Memory B cell (primary cell): Measurements from ENCODE around the gene HS2ST1.

Experiments
- ATAC-seq: fragments of 150-1000 bp; cut with Tn5 transposase; 2 replicates; pipeline ENCODE4 v1.10.0; 2021; ENCODE audit warnings: low read depth, mild to moderate bottlenecking, moderate library complexity
- DNase-seq, 2 donors: peaks; one replicate each; pipeline ENCODE4 v3.0.0; 2022; ENCODE audit warnings: low spot score in 2 of 2
- H3K27ac Mint-ChIP-seq: one replicate; pipeline ENCODE4 v1.8.0; 2022; ENCODE audit warnings: mild to moderate bottlenecking, moderate library complexity, mixed read lengths
- H3K27me3 Mint-ChIP-seq: one replicate; pipeline ENCODE4 v1.8.0; 2022; ENCODE audit warnings: mixed read lengths
- H3K36me3 Mint-ChIP-seq: one replicate; pipeline ENCODE4 v1.8.0; 2022; ENCODE audit warnings: mild to moderate bottlenecking, mixed read lengths
- H3K4me1 Mint-ChIP-seq: one replicate; pipeline ENCODE4 v1.8.0; 2022; ENCODE audit warnings: mixed read lengths
- H3K4me3 Mint-ChIP-seq: one replicate; pipeline ENCODE4 v1.8.0; 2022; ENCODE audit warnings: mild to moderate bottlenecking, moderate library complexity, mixed read lengths
- H3K9me3 Mint-ChIP-seq: one replicate; pipeline ENCODE4 v1.8.0; 2022; ENCODE audit warnings: mixed read lengths

HS2ST1 gene

DNA sequence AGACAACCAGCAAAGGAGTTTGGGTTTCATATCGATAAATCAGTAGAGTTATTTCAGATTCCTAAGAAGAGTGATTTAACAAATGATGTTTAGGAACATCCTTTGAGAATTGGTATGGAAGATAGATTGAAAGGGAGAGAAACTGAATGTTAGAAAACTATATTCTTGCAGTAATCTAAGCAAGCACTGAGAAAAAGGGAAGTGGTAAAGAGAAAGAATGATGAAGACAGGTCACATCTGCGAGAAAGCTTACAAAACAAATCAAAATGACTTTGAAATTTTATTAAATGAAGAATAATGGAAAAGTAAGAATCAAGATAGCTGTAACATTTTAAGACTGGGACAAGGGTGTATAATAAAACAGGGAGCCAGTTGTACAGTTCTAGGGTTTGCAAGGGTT is 177.0 kb downstream of the HS2ST1 start:
- peaks cover 6% of the 10 kb centered on the region for H3K36me3 Mint-ChIP-seq
- H3K9me3 Mint-ChIP-seq = no peaks in the 10 kb centered on the region
- no peak overlapping the region for H3K27ac Mint-ChIP-seq
- ATAC-seq (peak; percentile 31), DNase-seq (no peak)
- H3K4me3 Mint-ChIP-seq = no peak overlapping the region
- H3K4me1 Mint-ChIP-seq = peaks cover 6% of the 10 kb centered on the region
- no peaks in the 10 kb centered on the region for H3K27me3 Mint-ChIP-seq

- DNase-seq (no peak), ATAC-seq (no peak)
- H3K27me3 Mint-ChIP-seq = no peaks in the 10 kb centered on the region
- H3K9me3 Mint-ChIP-seq = no peaks in the 10 kb centered on the region
- H3K27ac Mint-ChIP-seq = no peak overlapping the region
- H3K4me3 Mint-ChIP-seq = no peak overlapping the region
- peaks cover 6% of the 10 kb centered on the region for H3K4me1 Mint-ChIP-seq
- peaks cover 8% of the 10 kb centered on the region for H3K36me3 Mint-ChIP-seq
Measured at GRCh38 chr1:87092846-87093245, 178.4 kb downstream of the HS2ST1 start.

- peaks cover 5% of the 10 kb centered on the region for H3K36me3 Mint-ChIP-seq
- no peaks in the 10 kb centered on the region for H3K9me3 Mint-ChIP-seq
- no peak overlapping the region for H3K27ac Mint-ChIP-seq
- no peaks in the 10 kb centered on the region for H3K27me3 Mint-ChIP-seq
- ATAC-seq (no peak), DNase-seq (no peak)
- no peak overlapping the region for H3K4me3 Mint-ChIP-seq
- peaks cover 6% of the 10 kb centered on the region for H3K4me1 Mint-ChIP-seq
Measured at GRCh38 chr1:87093286-87093685, 178.9 kb downstream of the HS2ST1 start.

GRCh38 chr1:87094238-87094637 is 179.8 kb downstream of the HS2ST1 start:
- no peak for DNase-seq
- peaks cover 6% of the 10 kb centered on the region for H3K4me1 Mint-ChIP-seq
- H3K9me3 Mint-ChIP-seq = no peaks in the 10 kb centered on the region
- H3K4me3 Mint-ChIP-seq = no peak overlapping the region
- ATAC-seq = no peak
- H3K27me3 Mint-ChIP-seq = no peaks in the 10 kb centered on the region
- H3K27ac Mint-ChIP-seq = no peak overlapping the region
- peaks cover 7% of the 10 kb centered on the region for H3K36me3 Mint-ChIP-seq

- H3K4me1 Mint-ChIP-seq = peaks cover 4% of the 10 kb centered on the region
- no peaks in the 10 kb centered on the region for H3K27me3 Mint-ChIP-seq
- H3K4me3 Mint-ChIP-seq = no peak overlapping the region
- H3K36me3 Mint-ChIP-seq = peaks cover 21% of the 10 kb centered on the region
- no peak overlapping the region for H3K27ac Mint-ChIP-seq
- DNase-seq (no peak), ATAC-seq (no peak)
- peaks cover 4% of the 10 kb centered on the region for H3K9me3 Mint-ChIP-seq
Measured at GRCh38 chr1:87100271-87100670, 185.8 kb downstream of the HS2ST1 start.

- H3K4me3 Mint-ChIP-seq = no peak overlapping the region
- peaks cover 19% of the 10 kb centered on the region for H3K36me3 Mint-ChIP-seq
- ATAC-seq (no peak), DNase-seq (no peak)
- no peaks in the 10 kb centered on the region for H3K27me3 Mint-ChIP-seq
- no peak overlapping the region for H3K27ac Mint-ChIP-seq
- H3K9me3 Mint-ChIP-seq = peaks cover 4% of the 10 kb centered on the region
- peaks cover 4% of the 10 kb centered on the region for H3K4me1 Mint-ChIP-seq
Measured at GRCh38 chr1:87103074-87103473, 188.6 kb downstream of the HS2ST1 start.

DNA sequence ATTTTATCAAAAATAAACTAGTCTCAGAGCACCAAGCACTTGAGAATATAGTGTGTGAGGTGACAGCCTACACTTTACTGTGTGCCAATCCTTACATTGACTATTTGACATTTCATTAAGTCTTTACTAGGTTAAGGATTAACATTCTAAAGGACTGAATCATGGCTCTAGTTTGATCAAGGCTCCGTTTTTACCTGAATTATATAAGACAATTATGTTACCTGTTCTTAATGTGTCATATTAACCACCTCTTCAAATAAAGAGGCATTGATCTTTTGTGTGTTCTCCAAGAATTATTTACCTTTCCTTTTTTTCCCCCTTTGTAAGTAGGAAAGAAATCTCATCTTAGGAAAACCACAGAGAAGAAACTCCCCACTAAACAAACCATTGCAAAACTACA is 189.7 kb downstream of the HS2ST1 start:
- peaks cover 4% of the 10 kb centered on the region for H3K9me3 Mint-ChIP-seq
- H3K4me3 Mint-ChIP-seq = no peak overlapping the region
- peaks cover 6% of the 10 kb centered on the region for H3K4me1 Mint-ChIP-seq
- H3K27me3 Mint-ChIP-seq = no peaks in the 10 kb centered on the region
- DNase-seq = no peak
- peaks cover 18% of the 10 kb centered on the region for H3K36me3 Mint-ChIP-seq
- no peak overlapping the region for H3K27ac Mint-ChIP-seq
- no peak for ATAC-seq

DNA sequence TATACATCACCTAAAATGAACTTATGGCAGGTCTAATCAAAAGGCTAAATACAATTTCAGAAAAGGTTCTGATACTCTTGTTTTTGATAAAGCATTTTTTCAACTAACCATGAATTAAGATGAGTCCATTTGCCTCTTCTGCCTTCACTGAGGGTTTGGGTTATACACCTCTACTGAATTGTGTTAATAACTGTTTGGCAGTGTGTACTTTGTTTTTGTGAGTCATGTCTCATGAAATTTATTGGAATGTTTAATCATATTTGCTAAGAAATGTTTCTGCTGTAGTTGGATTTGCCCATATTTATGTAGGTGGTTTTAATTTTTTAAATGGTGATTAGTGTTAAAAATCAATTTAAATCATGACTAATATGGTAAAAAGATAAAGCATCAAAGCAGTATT is 190.5 kb downstream of the HS2ST1 start:
- H3K27ac Mint-ChIP-seq = no peak overlapping the region
- peaks cover 4% of the 10 kb centered on the region for H3K9me3 Mint-ChIP-seq
- no peak for ATAC-seq
- H3K4me1 Mint-ChIP-seq = peaks cover 6% of the 10 kb centered on the region
- H3K36me3 Mint-ChIP-seq = peaks cover 12% of the 10 kb centered on the region
- no peak for DNase-seq
- H3K27me3 Mint-ChIP-seq = no peaks in the 10 kb centered on the region
- H3K4me3 Mint-ChIP-seq = no peak overlapping the region

GRCh38 chr1:87106144-87106543 is 191.7 kb downstream of the HS2ST1 start:
- H3K9me3 Mint-ChIP-seq = peaks cover 4% of the 10 kb centered on the region
- peaks cover 8% of the 10 kb centered on the region for H3K36me3 Mint-ChIP-seq
- H3K27me3 Mint-ChIP-seq = no peaks in the 10 kb centered on the region
- H3K4me3 Mint-ChIP-seq = no peak overlapping the region
- DNase-seq (no peak), ATAC-seq (no peak)
- no peak overlapping the region for H3K27ac Mint-ChIP-seq
- H3K4me1 Mint-ChIP-seq = peaks cover 6% of the 10 kb centered on the region

GRCh38 chr1:87106867-87107266 is 192.4 kb downstream of the HS2ST1 start:
- peaks cover 2% of the 10 kb centered on the region for H3K4me1 Mint-ChIP-seq
- no peaks in the 10 kb centered on the region for H3K27me3 Mint-ChIP-seq
- no peak overlapping the region for H3K4me3 Mint-ChIP-seq
- H3K36me3 Mint-ChIP-seq = peaks cover 2% of the 10 kb centered on the region
- no peak overlapping the region for H3K27ac Mint-ChIP-seq
- no peaks in the 10 kb centered on the region for H3K9me3 Mint-ChIP-seq
- no peak for ATAC-seq
- no peak for DNase-seq

GRCh38 chr1:87108228-87108627 is 193.8 kb downstream of the HS2ST1 start:
- ATAC-seq (no peak), DNase-seq (no peak)
- H3K36me3 Mint-ChIP-seq = peaks cover 2% of the 10 kb centered on the region
- no peak overlapping the region for H3K4me3 Mint-ChIP-seq
- H3K9me3 Mint-ChIP-seq = no peaks in the 10 kb centered on the region
- peaks cover 2% of the 10 kb centered on the region for H3K4me1 Mint-ChIP-seq
- H3K27ac Mint-ChIP-seq = no peak overlapping the region
- H3K27me3 Mint-ChIP-seq = no peaks in the 10 kb centered on the region

DNA sequence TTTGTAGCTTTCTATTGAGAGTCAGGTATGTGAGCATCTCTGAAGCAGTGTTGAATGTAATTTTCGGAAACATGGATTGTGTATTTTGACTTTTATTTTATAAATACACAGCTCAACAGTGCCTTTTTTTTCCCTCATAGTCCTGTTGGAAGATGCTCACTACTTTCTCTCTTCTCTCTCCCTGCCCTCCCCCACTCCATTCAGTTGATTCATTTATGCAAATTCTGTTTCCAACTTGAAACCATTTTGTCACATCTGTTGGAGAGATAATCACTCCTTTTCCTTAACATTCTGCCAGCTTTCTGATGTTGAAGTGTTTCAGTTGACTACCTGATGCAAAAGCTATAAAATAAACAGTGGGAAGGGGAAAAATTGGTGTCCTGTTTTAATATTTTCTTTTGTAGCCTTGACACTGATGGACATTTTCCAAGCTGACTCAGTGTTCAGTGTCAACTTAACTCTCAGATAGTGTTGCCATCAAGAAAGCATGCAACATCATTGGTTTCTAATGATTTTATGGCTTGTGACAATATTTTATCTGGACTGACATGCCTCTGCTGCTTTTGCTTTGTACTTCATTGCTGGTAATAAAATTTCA is 194.5 kb downstream of the HS2ST1 start:
- Mint-ChIP-seq H3K4me3 (no peak overlapping the region), H3K4me1 (peaks cover 2% of the 10 kb centered on the region), H3K36me3 (no peaks in the 10 kb centered on the region), H3K27me3 (no peaks in the 10 kb centered on the region), H3K9me3 (no peaks in the 10 kb centered on the region), H3K27ac (no peak overlapping the region)
- DNase-seq (no peak), ATAC-seq (no peak)

DNA sequence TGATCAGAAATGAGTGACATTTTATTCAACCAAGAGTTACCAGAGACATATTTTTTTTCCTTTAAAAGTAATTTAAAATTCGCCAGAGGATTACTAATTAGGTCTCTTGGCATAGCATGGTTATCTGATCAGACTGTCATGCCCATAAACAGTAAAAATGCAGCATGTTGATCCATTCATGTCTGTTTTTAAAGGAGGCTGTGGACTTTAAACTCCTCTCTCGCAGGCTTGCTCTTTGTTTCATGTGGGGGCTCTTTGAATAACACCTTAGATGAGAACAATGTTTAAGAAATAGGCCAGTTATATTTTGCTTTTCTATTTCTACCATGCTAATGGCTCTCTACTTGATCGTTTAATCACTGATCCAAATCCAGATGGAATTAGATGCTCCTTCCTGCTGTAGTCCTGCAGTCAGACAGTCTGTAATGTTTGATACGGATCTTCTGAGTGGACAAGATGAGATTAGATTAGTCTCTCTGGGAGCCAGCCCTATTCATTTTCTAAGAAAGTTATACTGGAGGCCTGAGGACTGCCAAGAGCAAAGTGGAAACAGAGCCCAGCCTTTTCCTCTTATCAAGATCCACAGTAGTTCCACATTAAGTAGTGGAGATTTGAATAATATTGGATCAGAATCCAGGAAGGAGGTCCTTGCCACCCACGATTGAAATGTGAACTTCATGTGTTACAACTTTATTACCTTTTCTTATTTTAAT is 197.4 kb downstream of the HS2ST1 start:
- no peak overlapping the region for H3K4me3 Mint-ChIP-seq
- ATAC-seq (no peak), DNase-seq (no peak)
- no peak overlapping the region for H3K27ac Mint-ChIP-seq
- H3K4me1 Mint-ChIP-seq = peaks cover 2% of the 10 kb centered on the region
- no peaks in the 10 kb centered on the region for H3K27me3 Mint-ChIP-seq
- H3K36me3 Mint-ChIP-seq = no peaks in the 10 kb centered on the region
- no peaks in the 10 kb centered on the region for H3K9me3 Mint-ChIP-seq

- no peak overlapping the region for H3K27ac Mint-ChIP-seq
- H3K27me3 Mint-ChIP-seq = no peaks in the 10 kb centered on the region
- H3K36me3 Mint-ChIP-seq = no peaks in the 10 kb centered on the region
- H3K4me1 Mint-ChIP-seq = peaks cover 2% of the 10 kb centered on the region
- H3K9me3 Mint-ChIP-seq = no peaks in the 10 kb centered on the region
- no peak for ATAC-seq
- H3K4me3 Mint-ChIP-seq = no peak overlapping the region
- no peak for DNase-seq
Measured at GRCh38 chr1:87113313-87113712, 198.9 kb downstream of the HS2ST1 start.

GRCh38 chr1:87115317-87115890 is 201.0 kb downstream of the HS2ST1 start:
- Mint-ChIP-seq H3K27me3 (no peaks in the 10 kb centered on the region), H3K4me1 (no peaks in the 10 kb centered on the region), H3K4me3 (no peak overlapping the region), H3K27ac (no peak overlapping the region), H3K36me3 (no peaks in the 10 kb centered on the region), H3K9me3 (no peaks in the 10 kb centered on the region)
- ATAC-seq (no peak), DNase-seq (no peak)
